HT1080 (cell line): ENCODE data around the gene BAIAP2. TPM values are rescaled to one million over a fixed set of nuclear protein-coding genes. Genes with fewer than 3 reads are reported as not detected.

Experiments used
- DNase-seq: peaks from one replicate; pipeline ENCODE4 v3.0.0-alpha.2; 2015; ENCODE audit warnings: low read depth
- total RNA-seq: library from RNA; depleted of rRNA; stranded (reverse); fragments of >200 nt; shearing (Covaris generic); gene quantifications from 2 replicates; pipeline ENCODE4 v1.2.3, GENCODE V29; 2014

BAIAP2 gene
- total RNA-seq, 1 experiment from 2014 or later = 48.8 TPM

- DNase-seq = no peak
Measured at GRCh38 chr17:81102869-81103268, 67.9 kb downstream of the BAIAP2 start.

DNA sequence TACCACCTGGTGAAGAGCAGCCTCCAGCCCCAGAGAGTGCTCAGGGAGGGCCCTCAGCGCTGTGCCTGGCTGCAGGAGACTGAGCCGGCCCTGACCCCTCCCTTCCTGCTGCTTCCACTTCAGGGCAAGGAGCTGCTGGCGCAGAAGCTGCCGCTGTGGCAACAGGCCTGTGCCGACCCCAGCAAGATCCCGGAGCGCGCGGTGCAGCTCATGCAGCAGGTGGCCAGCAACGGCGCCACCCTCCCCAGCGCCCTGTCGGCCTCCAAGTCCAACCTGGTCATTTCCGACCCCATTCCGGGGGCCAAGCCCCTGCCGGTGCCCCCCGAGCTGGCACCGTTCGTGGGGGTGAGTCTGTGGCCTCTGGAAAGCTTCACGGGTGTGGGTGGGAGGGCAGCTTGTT is 68.4 kb downstream of the BAIAP2 start:
- no peak for DNase-seq

GRCh38 chr17:81106716-81107115 is 71.8 kb downstream of the BAIAP2 start:
- DNase-seq = no peak

GRCh38 chr17:81108220-81108619 is 73.3 kb downstream of the BAIAP2 start:
- DNase-seq = no peak

GRCh38 chr17:81109957-81110356 is 75.0 kb downstream of the BAIAP2 start:
- DNase-seq = no peak

- no peak for DNase-seq
Measured at GRCh38 chr17:81110488-81111040, 75.6 kb downstream of the BAIAP2 start.

DNA sequence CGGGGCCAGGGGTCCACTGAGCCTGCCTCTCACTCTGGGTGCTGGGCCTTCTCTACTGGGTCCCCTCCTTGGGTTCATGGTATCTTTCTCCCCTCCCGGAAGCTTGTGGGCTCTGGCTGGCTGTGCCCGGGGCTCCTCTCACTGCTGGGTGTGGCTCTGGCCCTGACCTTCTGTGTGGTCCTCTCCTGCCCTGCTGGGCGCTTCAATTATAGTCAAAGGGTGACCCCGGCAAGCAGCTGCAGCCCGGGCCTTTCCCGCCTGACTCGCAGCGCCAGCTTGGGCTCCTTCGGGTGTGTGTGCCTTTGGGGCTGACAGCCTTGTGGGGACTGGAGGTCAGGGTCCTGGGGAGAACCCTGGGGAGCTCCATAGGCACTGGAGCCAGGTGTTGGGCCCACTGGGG is 76.1 kb downstream of the BAIAP2 start:
- DNase-seq = no peak

DNA sequence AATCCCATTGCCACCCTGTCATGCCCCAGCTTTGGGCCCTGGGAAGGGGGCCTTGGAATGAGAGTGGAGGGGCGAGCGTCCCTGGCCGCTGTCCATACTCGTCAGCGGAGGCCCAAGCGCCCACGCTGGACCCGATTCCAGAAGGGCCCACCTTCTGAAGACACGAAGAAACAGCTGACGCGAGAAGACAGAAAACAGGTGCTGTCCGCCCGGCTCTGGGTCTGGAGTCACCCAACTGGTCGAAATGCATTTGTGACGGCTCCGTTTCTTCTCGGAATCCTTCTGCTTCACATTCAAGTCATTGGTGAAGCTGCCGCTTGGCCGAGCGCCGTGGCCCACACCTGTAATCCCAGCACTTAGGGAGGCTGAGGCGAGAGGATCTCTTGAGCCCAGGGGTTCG is 77.5 kb downstream of the BAIAP2 start:
- no peak for DNase-seq

GRCh38 chr17:81113158-81113724 is 78.3 kb downstream of the BAIAP2 start:
- no peak for DNase-seq

DNA sequence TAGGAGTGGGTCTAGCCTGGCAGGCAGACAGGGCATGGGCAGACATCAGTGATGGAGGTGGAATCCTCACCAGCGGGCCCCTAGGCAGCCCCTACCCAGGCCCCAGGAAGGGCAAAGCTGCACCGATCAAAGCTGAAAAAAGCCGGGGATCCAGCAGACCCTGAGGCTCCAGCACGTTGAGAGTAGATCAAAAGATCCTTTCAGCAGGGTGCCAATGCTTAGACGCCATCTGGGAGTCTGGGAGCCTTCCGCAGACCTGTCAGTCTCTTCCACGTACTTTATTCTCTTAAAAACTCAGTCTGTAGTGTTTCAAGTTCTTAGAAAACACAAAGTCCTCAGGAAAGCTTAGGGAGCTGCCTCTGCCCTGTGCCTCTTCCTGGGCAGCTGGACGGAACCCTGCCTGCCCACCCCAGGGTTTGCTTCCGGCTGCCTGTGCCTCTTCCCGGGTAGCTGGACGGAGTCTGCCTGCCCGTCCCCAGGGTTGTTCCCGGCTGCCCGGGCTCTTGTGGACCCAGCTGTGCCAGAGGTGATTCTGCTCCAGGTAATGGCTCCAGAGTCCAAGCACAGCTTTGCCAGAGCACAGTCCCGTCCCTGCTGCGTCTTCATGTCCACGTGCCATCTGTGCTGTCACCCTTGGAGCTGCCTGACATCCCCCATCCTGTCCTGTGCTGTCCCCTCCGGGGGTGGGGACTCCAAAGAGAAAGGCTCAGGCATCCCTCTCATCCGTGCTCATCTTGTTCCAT is 79.6 kb downstream of the BAIAP2 start:
- DNase-seq = no peak

DNA sequence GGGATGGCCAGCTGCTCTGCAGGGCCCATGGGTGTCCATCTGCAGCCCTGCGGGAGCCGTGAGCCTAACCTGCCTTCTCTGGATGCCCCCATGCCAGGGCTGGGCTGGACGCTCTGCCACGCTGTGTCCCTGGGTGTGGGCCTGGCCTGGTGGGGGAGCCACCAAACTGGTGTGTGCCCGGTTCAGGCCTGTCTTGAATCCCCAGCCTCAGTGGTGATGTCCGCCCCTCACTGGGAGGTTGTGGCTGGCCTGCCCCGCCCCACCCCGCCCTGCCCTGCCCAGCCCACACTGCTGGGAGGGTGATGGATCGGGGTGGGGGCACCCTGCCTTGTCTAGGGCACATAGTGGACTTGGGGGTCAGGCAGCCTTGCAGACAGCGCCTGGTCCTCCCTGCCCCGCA is 80.3 kb downstream of the BAIAP2 start:
- no peak for DNase-seq

GRCh38 chr17:81115749-81116464 is 81.0 kb downstream of the BAIAP2 start:
- no peak for DNase-seq

- DNase-seq = no peak
Measured at GRCh38 chr17:81116704-81117103, 81.8 kb downstream of the BAIAP2 start.

DNA sequence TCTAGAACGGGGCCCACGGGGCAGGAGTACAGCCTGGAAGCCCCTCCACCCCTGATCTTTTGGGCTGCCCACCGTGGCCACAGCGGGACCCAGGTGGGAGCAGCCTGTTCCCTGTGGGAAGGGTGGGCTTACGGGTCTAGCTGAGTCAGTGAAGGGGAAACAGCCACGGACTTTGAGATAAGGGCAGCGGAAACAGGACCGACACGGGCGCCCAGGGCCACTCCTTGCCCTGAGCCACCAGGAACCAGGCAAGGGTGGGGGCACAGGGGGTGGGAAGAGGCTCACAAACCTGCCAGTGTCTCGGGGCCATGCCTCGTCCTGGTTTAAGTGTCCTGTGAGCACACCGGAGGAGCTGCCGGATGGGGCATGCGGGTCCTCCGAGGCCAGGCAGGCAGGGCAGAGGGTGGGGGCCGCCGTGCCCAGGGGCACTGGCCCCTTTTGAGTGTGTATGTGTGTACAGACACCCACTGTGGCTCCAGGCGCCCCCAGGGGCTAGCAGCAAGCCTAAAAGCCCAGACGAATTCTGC is 82.8 kb downstream of the BAIAP2 start:
- no peak for DNase-seq

DNA sequence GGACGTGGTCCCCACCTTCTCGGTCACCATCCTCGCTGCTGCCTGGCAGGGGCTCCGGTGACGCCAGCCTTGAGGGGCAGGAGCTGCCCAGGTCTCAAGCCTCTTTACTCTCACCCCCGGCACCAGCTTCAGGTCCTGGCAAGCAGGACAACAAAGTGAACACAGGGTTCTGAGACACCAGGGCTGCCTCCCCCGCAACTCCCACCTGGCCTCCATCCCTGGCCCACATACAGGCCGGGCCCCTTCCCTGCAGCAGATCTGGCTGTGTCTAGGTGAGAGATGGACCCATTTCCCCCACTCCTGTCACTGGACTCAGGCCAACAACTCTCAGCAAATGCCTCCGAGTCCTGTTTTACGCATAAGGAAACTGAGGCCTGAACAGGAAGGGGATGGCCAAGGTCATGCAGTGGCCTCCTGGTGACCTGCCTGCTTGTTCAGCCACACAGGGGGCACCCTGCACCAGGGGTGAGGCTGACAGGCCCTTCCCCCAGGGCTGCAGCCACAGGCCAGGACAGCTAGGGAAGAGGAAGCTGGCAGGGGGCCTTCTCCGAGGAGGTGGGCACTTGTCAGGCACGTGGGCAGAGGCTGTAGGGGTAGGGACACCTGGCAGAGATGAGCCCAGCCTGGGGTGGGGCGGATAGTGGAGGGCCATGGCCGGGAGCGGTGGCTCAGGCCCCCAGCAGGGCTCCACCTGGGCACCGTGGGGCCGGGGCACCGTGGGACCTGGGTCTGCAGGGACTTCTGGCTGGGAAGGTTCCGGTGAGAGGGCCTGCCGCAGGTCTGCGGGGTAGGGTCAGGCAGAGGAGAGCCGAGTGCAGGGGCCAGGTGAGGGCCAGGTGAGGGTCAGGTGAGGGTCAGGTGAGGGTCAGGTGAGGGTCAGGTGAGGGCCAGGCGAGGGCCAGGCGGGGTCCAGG is 83.6 kb downstream of the BAIAP2 start:
- no peak for DNase-seq

DNA sequence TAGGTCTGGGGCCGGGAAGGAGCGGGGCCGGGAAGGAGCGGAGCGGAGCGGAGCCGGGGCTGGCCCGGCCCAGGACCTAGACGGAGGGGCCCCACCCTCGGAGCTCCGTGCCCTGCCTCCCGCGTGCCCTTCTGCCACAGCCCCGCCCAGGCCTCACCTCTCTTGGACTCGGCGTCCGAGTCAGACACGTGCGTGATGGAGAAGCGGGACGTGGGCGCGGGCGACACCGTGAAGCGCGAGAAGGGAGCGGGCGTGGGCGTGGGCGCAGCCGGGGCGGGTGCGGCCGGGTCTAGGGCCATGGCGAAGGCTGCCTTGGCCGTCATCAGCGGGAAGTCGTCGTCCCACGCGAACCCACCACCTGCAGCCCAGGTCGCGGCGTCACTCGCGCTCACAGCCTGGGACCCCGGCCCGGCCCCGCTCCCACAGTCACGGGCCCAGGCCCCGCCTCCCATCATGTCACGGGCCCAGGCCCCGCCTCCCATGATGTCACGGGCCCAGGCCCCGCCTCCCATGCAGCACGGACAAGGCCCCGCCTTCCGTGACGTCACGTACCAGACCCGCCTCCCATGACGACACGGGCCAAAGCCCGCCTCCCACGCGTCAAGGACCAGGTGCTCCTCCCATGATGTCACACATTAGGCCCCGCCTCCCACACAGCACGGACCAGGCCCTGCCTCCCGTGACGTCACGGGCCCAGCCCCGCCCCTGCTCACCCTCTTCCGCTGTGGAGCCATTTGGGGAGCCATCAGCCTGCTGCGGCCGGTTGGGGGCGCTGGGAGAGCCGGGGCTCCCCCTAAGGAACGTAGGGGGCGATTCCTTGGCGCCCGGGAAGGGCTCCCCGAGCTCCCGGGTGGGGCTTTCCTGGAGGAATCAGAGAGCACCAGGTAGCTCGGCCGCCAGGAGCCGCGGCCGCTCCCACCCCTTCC is 84.5 kb downstream of the BAIAP2 start:
- DNase-seq = peak; percentile 63

GRCh38 chr17:81120149-81120484 is 85.2 kb downstream of the BAIAP2 start:
- no peak for DNase-seq

GRCh38 chr17:81120695-81121621 is 86.0 kb downstream of the BAIAP2 start:
- DNase-seq = no peak
